HEK293T (cell line): Measurements from ENCODE around the gene NR2C2.

ENCODE experiments used
- BHLHE40 ChIP-seq: fragments of 450-650 bp; IDR thresholded peaks from 2 replicates; pipeline ENCODE4 v1.6.1; 2016; ENCODE audit warnings: mild to moderate bottlenecking, moderate library complexity, borderline replicate concordance
- CTBP1 ChIP-seq: fragments of 450-650 bp; IDR thresholded peaks from 2 replicates; pipeline ENCODE4 v1.6.1; 2016; ENCODE audit warnings: borderline replicate concordance
- ELF4 ChIP-seq: fragments of 450-650 bp; IDR thresholded peaks from 2 replicates; pipeline ENCODE4 v1.6.1; 2017; ENCODE audit warnings: antibody characterized with exemption
- FOXK2 ChIP-seq: fragments of 450-650 bp; IDR thresholded peaks from 2 replicates; pipeline ENCODE4 v1.6.1; 2016; ENCODE audit warnings: mild to moderate bottlenecking
- L3MBTL2 ChIP-seq: fragments of 450-650 bp; conservative IDR thresholded peaks from 2 replicates; pipeline ENCODE4 v1.6.1; 2016; ENCODE audit warnings: mild to moderate bottlenecking
- NFRKB ChIP-seq: fragments of 450-650 bp; IDR thresholded peaks from 2 replicates; pipeline ENCODE4 v1.6.1; 2016; ENCODE audit warnings: mild to moderate bottlenecking, moderate library complexity
- SP1 ChIP-seq: fragments of 450-650 bp; IDR thresholded peaks from 2 replicates; pipeline ENCODE4 v1.6.1; 2017
- TF ChIP-seq, protein P1 (sequence below): fragments of 450-650 bp; IDR thresholded peaks from 2 replicates; pipeline ENCODE4 v1.6.1; 2016

DNA sequence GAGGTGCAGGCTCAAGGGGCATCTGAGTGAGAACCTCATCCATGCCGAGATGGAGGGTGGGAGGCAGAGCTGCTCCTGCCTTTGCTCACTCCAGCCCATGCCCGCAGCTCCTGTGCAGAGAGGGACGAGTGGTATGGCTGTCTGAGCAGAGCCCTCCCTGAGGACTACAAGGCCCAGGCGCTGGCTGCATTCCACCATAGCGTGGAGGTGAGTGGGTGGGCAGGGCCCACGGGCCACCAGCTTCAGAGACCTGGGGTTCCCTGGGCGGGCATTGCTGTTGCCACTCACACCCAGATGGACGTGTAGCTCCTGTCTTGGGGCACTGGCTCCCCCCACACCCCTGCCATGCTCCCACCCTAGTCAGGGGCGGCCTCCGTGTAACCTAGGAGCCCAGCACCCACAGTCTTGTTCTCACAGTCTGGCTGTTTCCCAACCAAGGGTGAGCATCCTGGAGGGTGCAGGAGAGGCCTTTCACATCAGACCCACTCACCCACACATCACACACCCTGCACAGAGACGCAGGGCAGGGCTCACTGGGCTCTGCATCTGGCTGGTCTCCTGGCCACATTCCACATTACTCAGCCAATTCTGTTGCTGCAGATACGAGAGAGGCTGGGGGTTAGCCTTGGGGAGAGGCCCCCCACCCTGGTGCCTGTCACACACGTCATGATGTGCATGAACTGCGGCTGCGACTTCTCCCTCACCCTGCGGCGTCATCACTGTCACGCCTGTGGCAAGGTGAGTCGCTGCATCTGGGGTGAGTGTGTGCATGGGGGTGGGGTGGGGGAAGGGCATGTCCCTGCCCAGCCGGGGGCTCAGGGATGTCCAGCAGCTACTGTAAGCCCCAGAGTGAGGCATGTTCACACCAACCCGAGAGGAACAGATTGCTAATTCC lies 25.3 kb upstream of the NR2C2 start:
- TF ChIP-seq NFRKB, result no peak
- TF ChIP-seq, protein P1, sequence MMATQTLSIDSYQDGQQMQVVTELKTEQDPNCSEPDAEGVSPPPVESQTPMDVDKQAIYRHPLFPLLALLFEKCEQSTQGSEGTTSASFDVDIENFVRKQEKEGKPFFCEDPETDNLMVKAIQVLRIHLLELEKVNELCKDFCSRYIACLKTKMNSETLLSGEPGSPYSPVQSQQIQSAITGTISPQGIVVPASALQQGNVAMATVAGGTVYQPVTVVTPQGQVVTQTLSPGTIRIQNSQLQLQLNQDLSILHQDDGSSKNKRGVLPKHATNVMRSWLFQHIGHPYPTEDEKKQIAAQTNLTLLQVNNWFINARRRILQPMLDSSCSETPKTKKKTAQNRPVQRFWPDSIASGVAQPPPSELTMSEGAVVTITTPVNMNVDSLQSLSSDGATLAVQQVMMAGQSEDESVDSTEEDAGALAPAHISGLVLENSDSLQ, result no peak
- TF ChIP-seq CTBP1, result no peak
- no peak for TF ChIP-seq SP1
- no peak for TF ChIP-seq L3MBTL2
- TF ChIP-seq FOXK2, result no peak
- no peak for TF ChIP-seq ELF4
- TF ChIP-seq BHLHE40, result no peak
